ENCODE results near the gene EMID1.

EMID1 gene

DNA sequence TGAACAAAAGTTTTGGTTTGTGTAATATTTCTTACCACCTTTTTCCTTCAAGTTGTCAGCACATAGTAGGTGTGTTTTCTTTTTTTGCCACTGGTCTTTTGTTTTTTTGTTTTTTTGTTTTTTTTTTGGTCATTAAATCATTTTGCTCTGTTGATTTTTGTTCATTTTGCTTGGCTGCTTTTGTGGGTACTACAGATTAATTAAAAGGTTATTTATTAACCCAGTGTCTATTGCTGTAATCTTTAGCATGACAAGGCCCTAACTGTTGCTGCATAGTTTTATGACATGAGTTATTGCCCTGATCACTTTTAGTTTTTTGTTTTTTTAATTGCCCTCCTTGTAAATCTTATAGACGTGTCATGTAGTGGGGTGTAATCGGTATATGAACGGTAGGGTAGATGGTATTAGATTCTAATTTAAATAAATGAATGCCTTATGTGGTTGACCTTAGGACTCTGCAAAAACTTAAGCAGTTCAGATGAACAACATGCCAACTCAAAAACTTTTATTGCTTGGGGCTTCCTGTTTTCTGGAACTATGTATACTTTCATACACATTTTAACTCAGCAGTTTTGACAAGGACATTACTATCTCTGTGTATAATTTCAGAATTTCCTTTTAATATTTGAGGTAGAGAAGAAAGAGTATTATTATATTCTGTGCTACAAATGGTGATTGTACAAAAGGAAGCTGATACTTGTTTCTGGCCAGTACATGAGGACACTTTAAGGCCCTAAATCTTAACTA is 70.3 kb downstream of the EMID1 start:
- Histone ChIP-seq H3K9ac (ENCODE audit: low read length in 2 of 2) (no peak overlapping the region), H3K36me3 (ENCODE audit: control insufficient read depth in 2 of 2, insufficient read depth in 2 of 2, low read length in 2 of 2) (peaks cover 33 to 50% of the 10 kb centered on the region in 2 donors), H3K9me3 (ENCODE audit: control insufficient read depth in 2 of 2, low read length in 2 of 2) (no peaks in the 10 kb centered on the region), H3K4me1 (ENCODE audit: control insufficient read depth, insufficient read depth, low read length) (peaks cover 8% of the 10 kb centered on the region), H3K27me3 (ENCODE audit: control insufficient read depth in 1 of 2, insufficient read depth in 2 of 2, low read length in 2 of 2) (no peaks in the 10 kb centered on the region), H3K4me3 (ENCODE audit: low read length in 2 of 2) (no peak overlapping the region), H3K27ac (ENCODE audit: low read length) (no peak overlapping the region)

DNA sequence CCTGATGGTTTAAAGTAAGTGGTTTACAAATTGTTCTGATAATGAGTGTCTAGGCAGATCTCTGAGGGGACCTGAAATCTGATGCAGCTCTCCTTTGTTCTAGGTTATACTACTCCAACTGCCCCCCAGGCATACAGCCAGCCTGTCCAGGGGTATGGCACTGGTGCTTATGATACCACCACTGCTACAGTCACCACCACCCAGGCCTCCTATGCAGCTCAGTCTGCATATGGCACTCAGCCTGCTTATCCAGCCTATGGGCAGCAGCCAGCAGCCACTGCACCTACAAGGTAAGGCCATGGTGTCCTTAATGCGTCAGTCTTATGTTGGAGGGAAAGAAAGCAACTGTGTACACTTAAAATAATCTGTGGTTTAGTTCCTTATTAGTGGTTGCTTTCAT is 72.2 kb downstream of the EMID1 start:
- no peak overlapping the region for H3K4me3 ChIP-seq (ENCODE audit: low read length in 2 of 2)
- H3K36me3 ChIP-seq (ENCODE audit: control insufficient read depth in 2 of 2, insufficient read depth in 2 of 2, low read length in 2 of 2) = peaks cover 42 to 47% of the 10 kb centered on the region in 2 donors
- H3K9me3 ChIP-seq (ENCODE audit: control insufficient read depth in 2 of 2, low read length in 2 of 2) = no peaks in the 10 kb centered on the region
- no peaks in the 10 kb centered on the region for H3K4me1 ChIP-seq (ENCODE audit: control insufficient read depth, insufficient read depth, low read length)
- no peak overlapping the region for H3K27ac ChIP-seq (ENCODE audit: low read length)
- H3K27me3 ChIP-seq (ENCODE audit: control insufficient read depth in 1 of 2, insufficient read depth in 2 of 2, low read length in 2 of 2) = no peaks in the 10 kb centered on the region
- no peak overlapping the region for H3K9ac ChIP-seq (ENCODE audit: low read length in 2 of 2)

- Histone ChIP-seq H3K27ac (ENCODE audit: low read length) (no peak overlapping the region), H3K9ac (ENCODE audit: low read length in 2 of 2) (no peak overlapping the region), H3K36me3 (ENCODE audit: control insufficient read depth in 2 of 2, insufficient read depth in 2 of 2, low read length in 2 of 2) (peaks cover 53 to 54% of the 10 kb centered on the region in 2 donors)
Observed at GRCh38 chr22:29284196-29284595, 78.5 kb downstream of the EMID1 start.

DNA sequence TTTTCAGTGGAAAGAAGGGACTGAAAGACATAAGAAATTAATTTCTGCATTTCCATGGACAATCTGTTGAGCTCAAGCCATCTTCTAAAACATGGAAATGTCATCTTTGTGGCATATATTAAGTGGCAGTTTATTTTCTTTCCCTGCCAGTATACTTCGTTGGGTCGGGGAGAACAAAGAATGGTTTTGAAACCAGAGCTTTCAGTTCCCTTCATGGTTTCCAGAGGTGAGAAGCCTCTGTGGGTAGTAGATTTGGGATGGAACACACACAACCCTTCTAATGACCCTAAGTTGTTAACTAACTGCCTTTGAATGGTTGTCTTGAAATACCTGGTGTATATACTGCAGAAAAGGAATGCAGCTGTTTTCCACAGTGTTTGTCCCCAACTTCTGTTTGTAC is 83.1 kb downstream of the EMID1 start:
- peaks cover 49 to 57% of the 10 kb centered on the region in 2 donors for H3K36me3 ChIP-seq (ENCODE audit: control insufficient read depth in 2 of 2, insufficient read depth in 2 of 2, low read length in 2 of 2)
- H3K27me3 ChIP-seq (ENCODE audit: control insufficient read depth in 1 of 2, insufficient read depth in 2 of 2, low read length in 2 of 2) = no peaks in the 10 kb centered on the region
- H3K4me3 ChIP-seq (ENCODE audit: low read length in 2 of 2) = no peak overlapping the region
- H3K9me3 ChIP-seq (ENCODE audit: control insufficient read depth in 2 of 2, low read length in 2 of 2) = no peaks in the 10 kb centered on the region
- no peak overlapping the region for H3K9ac ChIP-seq (ENCODE audit: low read length in 2 of 2)
- H3K4me1 ChIP-seq (ENCODE audit: control insufficient read depth, insufficient read depth, low read length) = no peaks in the 10 kb centered on the region
- H3K27ac ChIP-seq (ENCODE audit: low read length) = no peak overlapping the region

More at GRCh38 chr22:29284196-29284595, 78.5 kb downstream of the EMID1 start:
- Histone ChIP-seq H3K4me1 (ENCODE audit: control insufficient read depth, insufficient read depth, low read length) (no peaks in the 10 kb centered on the region), H3K9me3 (ENCODE audit: control insufficient read depth in 2 of 2, low read length in 2 of 2) (no peaks in the 10 kb centered on the region), H3K4me3 (ENCODE audit: low read length in 2 of 2) (no peak overlapping the region), H3K27me3 (ENCODE audit: control insufficient read depth in 1 of 2, insufficient read depth in 2 of 2, low read length in 2 of 2) (no peaks in the 10 kb centered on the region)

GRCh38 chr22:29290061-29290460 is 84.4 kb downstream of the EMID1 start:
- H3K27ac ChIP-seq (ENCODE audit: low read length) = no peak overlapping the region
- no peaks in the 10 kb centered on the region for H3K4me1 ChIP-seq (ENCODE audit: control insufficient read depth, insufficient read depth, low read length)
- no peaks in the 10 kb centered on the region for H3K27me3 ChIP-seq (ENCODE audit: control insufficient read depth in 1 of 2, insufficient read depth in 2 of 2, low read length in 2 of 2)
- no peak overlapping the region for H3K4me3 ChIP-seq (ENCODE audit: low read length in 2 of 2)
- H3K36me3 ChIP-seq (ENCODE audit: control insufficient read depth in 2 of 2, insufficient read depth in 2 of 2, low read length in 2 of 2) = peaks cover 48 to 57% of the 10 kb centered on the region in 2 donors
- no peaks in the 10 kb centered on the region for H3K9me3 ChIP-seq (ENCODE audit: control insufficient read depth in 2 of 2, low read length in 2 of 2)
- H3K9ac ChIP-seq (ENCODE audit: low read length in 2 of 2) = no peak overlapping the region

GRCh38 chr22:29291215-29291614 is 85.5 kb downstream of the EMID1 start:
- Histone ChIP-seq H3K27ac (ENCODE audit: low read length) (no peak overlapping the region), H3K27me3 (ENCODE audit: control insufficient read depth in 1 of 2, insufficient read depth in 2 of 2, low read length in 2 of 2) (no peaks in the 10 kb centered on the region), H3K36me3 (ENCODE audit: control insufficient read depth in 2 of 2, insufficient read depth in 2 of 2, low read length in 2 of 2) (peaks cover 53 to 59% of the 10 kb centered on the region in 2 donors), H3K9me3 (ENCODE audit: control insufficient read depth in 2 of 2, low read length in 2 of 2) (no peaks in the 10 kb centered on the region), H3K9ac (ENCODE audit: low read length in 2 of 2) (no peak overlapping the region), H3K4me3 (ENCODE audit: low read length in 2 of 2) (no peak overlapping the region), H3K4me1 (ENCODE audit: control insufficient read depth, insufficient read depth, low read length) (no peaks in the 10 kb centered on the region)

DNA sequence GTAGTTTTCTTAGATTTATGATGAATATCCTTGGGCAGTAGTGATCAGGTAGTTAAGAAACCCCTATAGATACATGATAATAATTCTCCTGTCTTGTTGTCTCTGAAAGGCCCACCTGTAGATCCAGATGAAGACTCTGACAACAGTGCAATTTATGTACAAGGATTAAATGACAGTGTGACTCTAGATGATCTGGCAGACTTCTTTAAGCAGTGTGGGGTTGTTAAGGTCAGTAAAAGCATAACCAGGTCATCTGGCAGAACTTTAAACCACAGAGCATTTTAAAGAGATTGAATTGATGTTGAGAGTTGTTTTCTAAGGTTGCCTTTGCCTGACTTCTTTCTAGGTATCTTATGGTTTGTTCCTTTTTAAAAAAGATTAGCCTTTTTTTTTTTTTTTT is 86.7 kb downstream of the EMID1 start:
- Histone ChIP-seq H3K27ac (ENCODE audit: low read length) (no peak overlapping the region), H3K36me3 (ENCODE audit: control insufficient read depth in 2 of 2, insufficient read depth in 2 of 2, low read length in 2 of 2) (peaks cover 57 to 63% of the 10 kb centered on the region in 2 donors)

DNA sequence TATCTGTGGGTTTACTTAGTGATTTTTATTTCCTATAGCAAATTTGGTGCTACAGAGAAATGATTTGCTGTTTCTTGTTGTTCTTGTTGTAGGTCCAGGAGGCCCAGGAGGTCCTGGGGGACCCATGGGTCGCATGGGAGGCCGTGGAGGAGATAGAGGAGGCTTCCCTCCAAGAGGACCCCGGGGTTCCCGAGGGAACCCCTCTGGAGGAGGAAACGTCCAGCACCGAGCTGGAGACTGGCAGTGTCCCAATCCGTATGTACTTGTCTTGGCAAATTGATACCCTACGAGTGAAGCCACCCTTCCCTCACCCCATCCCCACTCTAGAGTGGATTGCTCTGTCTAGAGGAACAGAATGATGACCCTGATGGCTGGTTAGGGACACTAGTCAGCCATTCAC is 92.9 kb downstream of the EMID1 start:
- Histone ChIP-seq H3K4me1 (ENCODE audit: control insufficient read depth, insufficient read depth, low read length) (peaks cover 15% of the 10 kb centered on the region), H3K27ac (ENCODE audit: low read length) (no peak overlapping the region), H3K36me3 (ENCODE audit: control insufficient read depth in 2 of 2, insufficient read depth in 2 of 2, low read length in 2 of 2) (peaks cover 54 to 59% of the 10 kb centered on the region in 2 donors), H3K27me3 (ENCODE audit: control insufficient read depth in 1 of 2, insufficient read depth in 2 of 2, low read length in 2 of 2) (no peaks in the 10 kb centered on the region), H3K4me3 (ENCODE audit: low read length in 2 of 2) (no peak overlapping the region), H3K9ac (ENCODE audit: low read length in 2 of 2) (no peak overlapping the region), H3K9me3 (ENCODE audit: control insufficient read depth in 2 of 2, low read length in 2 of 2) (no peaks in the 10 kb centered on the region)

More for the DNA sequence above, 86.7 kb downstream of the EMID1 start:
- H3K9ac ChIP-seq (ENCODE audit: low read length in 2 of 2) = no peak overlapping the region
- no peaks in the 10 kb centered on the region for H3K27me3 ChIP-seq (ENCODE audit: control insufficient read depth in 1 of 2, insufficient read depth in 2 of 2, low read length in 2 of 2)
- no peaks in the 10 kb centered on the region for H3K4me1 ChIP-seq (ENCODE audit: control insufficient read depth, insufficient read depth, low read length)
- no peak overlapping the region for H3K4me3 ChIP-seq (ENCODE audit: low read length in 2 of 2)
- no peaks in the 10 kb centered on the region for H3K9me3 ChIP-seq (ENCODE audit: control insufficient read depth in 2 of 2, low read length in 2 of 2)

DNA sequence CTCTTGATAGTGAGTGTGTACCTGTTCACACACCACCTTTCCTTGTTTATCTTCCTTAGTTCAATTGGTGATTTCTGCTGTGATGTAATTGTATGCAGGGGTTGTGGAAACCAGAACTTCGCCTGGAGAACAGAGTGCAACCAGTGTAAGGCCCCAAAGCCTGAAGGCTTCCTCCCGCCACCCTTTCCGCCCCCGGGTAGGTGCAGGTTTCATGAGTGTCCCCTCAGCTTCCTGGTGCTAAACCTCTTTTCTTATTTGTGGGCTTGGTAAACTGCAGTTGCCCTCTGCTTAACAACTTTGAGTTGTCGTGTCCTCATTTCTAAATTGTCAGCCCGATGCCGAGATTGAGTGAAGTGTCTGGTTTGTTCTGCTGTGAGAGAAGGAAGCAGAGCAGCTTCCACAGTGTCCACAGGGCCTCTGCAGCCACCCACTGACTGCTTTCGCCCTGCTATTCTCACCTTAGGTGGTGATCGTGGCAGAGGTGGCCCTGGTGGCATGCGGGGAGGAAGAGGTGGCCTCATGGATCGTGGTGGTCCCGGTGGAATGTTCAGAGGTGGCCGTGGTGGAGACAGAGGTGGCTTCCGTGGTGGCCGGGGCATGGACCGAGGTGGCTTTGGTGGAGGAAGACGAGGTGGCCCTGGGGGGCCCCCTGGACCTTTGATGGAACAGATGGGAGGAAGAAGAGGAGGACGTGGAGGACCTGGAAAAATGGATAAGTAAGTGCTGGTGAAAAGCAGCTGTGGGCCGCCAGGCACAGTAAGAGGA is 93.6 kb downstream of the EMID1 start:
- Histone ChIP-seq H3K9ac (ENCODE audit: low read length in 2 of 2) (no peak overlapping the region), H3K36me3 (ENCODE audit: control insufficient read depth in 2 of 2, insufficient read depth in 2 of 2, low read length in 2 of 2) (peaks cover 49 to 53% of the 10 kb centered on the region in 2 donors), H3K4me3 (ENCODE audit: low read length in 2 of 2) (no peak overlapping the region), H3K9me3 (ENCODE audit: control insufficient read depth in 2 of 2, low read length in 2 of 2) (no peaks in the 10 kb centered on the region), H3K4me1 (ENCODE audit: control insufficient read depth, insufficient read depth, low read length) (peaks cover 15% of the 10 kb centered on the region), H3K27me3 (ENCODE audit: control insufficient read depth in 1 of 2, insufficient read depth in 2 of 2, low read length in 2 of 2) (no peaks in the 10 kb centered on the region), H3K27ac (ENCODE audit: low read length) (no peak overlapping the region)

DNA sequence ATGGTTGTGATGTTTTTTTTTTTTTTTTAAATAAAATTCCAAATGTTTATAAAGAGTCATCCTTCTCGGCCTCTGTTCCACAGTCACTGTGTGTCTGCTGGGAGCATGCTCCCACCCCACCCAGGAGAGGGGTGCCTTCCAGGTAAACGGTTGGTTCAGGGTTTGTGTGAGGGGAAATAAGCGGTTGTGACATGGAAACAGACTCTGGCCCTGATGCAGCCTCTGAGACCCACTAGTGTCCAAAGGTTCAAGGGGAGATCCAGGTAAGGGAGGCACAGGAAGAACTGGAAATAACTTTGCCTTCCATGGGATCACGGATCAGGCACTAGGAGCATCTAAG is 94.7 kb downstream of the EMID1 start:
- Histone ChIP-seq H3K36me3 (ENCODE audit: control insufficient read depth in 2 of 2, insufficient read depth in 2 of 2, low read length in 2 of 2) (peaks cover 42 to 48% of the 10 kb centered on the region in 2 donors), H3K27ac (ENCODE audit: low read length) (no peak overlapping the region), H3K4me3 (ENCODE audit: low read length in 2 of 2) (no peak overlapping the region), H3K9ac (ENCODE audit: low read length in 2 of 2) (no peak overlapping the region), H3K4me1 (ENCODE audit: control insufficient read depth, insufficient read depth, low read length) (peaks cover 15% of the 10 kb centered on the region), H3K9me3 (ENCODE audit: control insufficient read depth in 2 of 2, low read length in 2 of 2) (no peaks in the 10 kb centered on the region), H3K27me3 (ENCODE audit: control insufficient read depth in 1 of 2, insufficient read depth in 2 of 2, low read length in 2 of 2) (no peaks in the 10 kb centered on the region)

All from stomach smooth muscle (tissue), 2 donors.